GM19351 (cell line): Measurements from ENCODE around the gene TAP1.
"Not testable (repeated sequence)": the region's sequence is repeated elsewhere in the genome, so short reads cannot be mapped to it uniquely, and the experiment has no call there.

Experiments used
- ATAC-seq: cut with Tn5 transposase; IDR thresholded peaks from one replicate; pipeline ENCODE4 v1.9.1; 2021; ENCODE audit warnings: mild to moderate bottlenecking, moderate library complexity; ENCODE audit not compliant: unreplicated experiment

Gene TAP1

GRCh38 chr6:32807020-32807580 lies 46.4 kb downstream of the TAP1 start:
- no peak for ATAC-seq

DNA sequence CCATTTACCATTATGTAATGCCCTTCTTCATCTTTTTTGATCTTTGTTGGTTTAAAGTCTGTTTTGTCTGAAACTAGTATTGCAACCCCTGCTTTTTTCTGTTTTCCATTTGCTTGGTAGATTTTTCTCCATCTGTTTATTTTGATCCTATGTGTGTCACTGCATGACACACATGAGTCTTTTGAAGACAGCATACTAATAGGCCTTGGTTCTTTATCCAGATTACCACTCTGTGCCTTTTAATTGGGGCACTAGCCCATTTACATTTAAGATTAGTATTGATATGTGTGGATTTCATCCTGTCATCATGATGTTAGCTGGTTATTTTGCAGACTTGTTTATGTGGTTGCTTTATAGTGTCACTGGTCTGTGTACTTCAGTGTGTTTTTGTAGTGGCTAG lies 48.1 kb downstream of the TAP1 start:
- not testable (repeated sequence) for ATAC-seq

- no peak for ATAC-seq
These were observed 50.1 kb downstream of the TAP1 start for GRCh38 chr6:32803416-32803815.

GRCh38 chr6:32799740-32800139 lies 53.8 kb downstream of the TAP1 start:
- ATAC-seq = no peak

DNA sequence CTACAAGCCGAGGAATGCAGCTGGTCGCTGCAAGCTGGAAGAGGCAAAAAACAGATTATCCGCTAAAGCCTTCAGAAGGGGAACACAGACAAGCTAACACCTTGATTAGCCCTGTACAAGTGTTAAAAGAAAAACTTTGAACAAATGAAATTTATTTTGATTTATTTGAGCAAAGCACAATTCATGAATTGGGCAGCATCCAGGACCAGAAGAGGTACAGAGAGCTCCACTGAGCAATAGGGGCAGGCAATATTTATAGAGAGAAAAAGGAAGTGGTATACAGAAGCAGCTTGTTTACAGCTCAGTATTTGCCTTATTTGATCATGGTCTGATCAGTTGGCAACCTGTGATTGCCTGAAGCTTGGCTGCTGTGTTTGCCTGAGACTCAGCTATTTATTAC lies 54.3 kb downstream of the TAP1 start:
- no peak for ATAC-seq

- no peak for ATAC-seq
These were observed 56.4 kb downstream of the TAP1 start for GRCh38 chr6:32796848-32797776.
